DMS79 (cell line): ENCODE measurements around the gene APAF1.
"Not testable (repeated sequence)": the region's sequence is repeated elsewhere in the genome, so short reads cannot be mapped to it uniquely, and the experiment has no call there.

Experiments used
- DNase-seq: peaks from one replicate; lab custom pipeline; 2025; lab: John Stamatoyannopoulos, UW

Gene APAF1

GRCh38 chr12:98644712-98645571, at the start of gene APAF1, which contains the start of gene IKBIP:
Gene APAF1 (plus strand): TSS chr12:98645290. CDS start chr12:98648360, 3,070 bp downstream.
Gene IKBIP (minus strand): TSS chr12:98644788. CDS start chr12:98644701, 87 bp downstream.
- peak; percentile 91 for DNase-seq

- DNase-seq, result not testable (repeated sequence)
Measured at GRCh38 chr12:98597313-98597712, 47.8 kb upstream of the APAF1 start.

GRCh38 chr12:98601924-98602323, 43.2 kb upstream of the APAF1 start:
- DNase-seq, result no peak

GRCh38 chr12:98606359-98606988, 38.6 kb upstream of the APAF1 start:
- DNase-seq, result no peak

GRCh38 chr12:98610596-98610995, 34.5 kb upstream of the APAF1 start:
- DNase-seq, result no peak

GRCh38 chr12:98612696-98613334, 32.3 kb upstream of the APAF1 start:
- DNase-seq, result no peak

GRCh38 chr12:98618952-98619351, 26.1 kb upstream of the APAF1 start:
- no peak for DNase-seq

- peak; percentile 94 for DNase-seq
Measured at GRCh38 chr12:98635657-98636323, 9.3 kb upstream of the APAF1 start.

GRCh38 chr12:98637068-98637467, 8.0 kb upstream of the APAF1 start:
- DNase-seq, result no peak

- DNase-seq, result no peak
Measured at GRCh38 chr12:98638009-98638408, 7.1 kb upstream of the APAF1 start.

- DNase-seq, result no peak
Measured at GRCh38 chr12:98639491-98639890, 5.6 kb upstream of the APAF1 start.

GRCh38 chr12:98642801-98643200, 2.3 kb upstream of the APAF1 start:
- DNase-seq, result not testable (repeated sequence)

- DNase-seq, result peak; percentile 40
Measured at GRCh38 chr12:98644433-98644711, 718 bp upstream of the APAF1 start.

GRCh38 chr12:98645572-98646067, 530 bp downstream of the APAF1 start:
- DNase-seq, result no peak

GRCh38 chr12:98646294-98647090, 1.4 kb downstream of the APAF1 start:
- DNase-seq, result no peak

GRCh38 chr12:98651328-98651727, 6.2 kb downstream of the APAF1 start:
- no peak for DNase-seq

- peak; percentile 23 for DNase-seq
Measured at GRCh38 chr12:98653866-98654493, 8.9 kb downstream of the APAF1 start.

- no peak for DNase-seq
Measured at GRCh38 chr12:98656289-98657101, 11.4 kb downstream of the APAF1 start.

- DNase-seq, result no peak
Measured at GRCh38 chr12:98660521-98660920, 15.4 kb downstream of the APAF1 start.

GRCh38 chr12:98669751-98670150, 24.7 kb downstream of the APAF1 start:
- DNase-seq, result no peak
